GM23338 (cell line): Measurements from ENCODE around the gene CEND1. TPM values are rescaled to one million over a fixed set of nuclear protein-coding genes. Genes with fewer than 3 reads are reported as not detected.
A peak's percentile ranks its signal among the peaks of the same experiment; 100 is the strongest.

Source experiments
- ATAC-seq: fragments of 200-7000 bp; cut with Tn5 transposase; 3 replicates; pipeline ENCODE4 v1.9.1; 2020
- DNase-seq: peaks from one replicate; pipeline ENCODE4 v3.0.0-alpha.2; 2015; ENCODE audit warnings: low spot score
- H2AFZ ChIP-seq: fragments of 200-600 bp; sonication (generic); 2 replicates; pipeline ENCODE4 v1.8.0; 2016; ENCODE audit warnings: antibody characterized with exemption, mild to moderate bottlenecking, moderate library complexity
- H3F3A ChIP-seq: fragments of 200-600 bp; sonication (generic); replicated peaks from 2 replicates; pipeline ENCODE4 v1.8.0; 2017; ENCODE audit warnings: antibody characterized with exemption, mixed run types, low read depth
- H3K27ac ChIP-seq: fragments of 200-600 bp; sonication (generic); 2 replicates; pipeline ENCODE4 v1.6.1; 2016; ENCODE audit warnings: low read depth
- H3K27me3 ChIP-seq: fragments of 200-600 bp; sonication (generic); 2 replicates; pipeline ENCODE4 v1.8.0; 2016; ENCODE audit warnings: mild to moderate bottlenecking, mixed run types, moderate library complexity; ENCODE audit not compliant: insufficient read depth
- H3K36me3 ChIP-seq: fragments of 200-600 bp; sonication (generic); 2 replicates; pipeline ENCODE4 v1.8.0; 2016; ENCODE audit warnings: mild to moderate bottlenecking; ENCODE audit not compliant: insufficient read depth
- H3K4me1 ChIP-seq: fragments of 200-600 bp; sonication (generic); 2 replicates; pipeline ENCODE4 v1.8.0; 2016; ENCODE audit warnings: mild to moderate bottlenecking, moderate library complexity; ENCODE audit not compliant: insufficient read depth
- H3K4me2 ChIP-seq: fragments of 200-600 bp; sonication (generic); 2 replicates; pipeline ENCODE4 v1.7.1; 2017; ENCODE audit warnings: mixed run types
- H3K4me3 ChIP-seq: fragments of 200-600 bp; sonication (generic); 2 replicates; pipeline ENCODE4 v1.6.1; 2016; ENCODE audit warnings: mixed run types
- H3K79me2 ChIP-seq: fragments of 200-600 bp; sonication (generic); replicated peaks from 2 replicates; pipeline ENCODE4 v1.8.0; 2017; ENCODE audit warnings: mild to moderate bottlenecking; ENCODE audit not compliant: insufficient read depth
- H3K9me2 ChIP-seq: fragments of 200-600 bp; sonication (generic); 2 replicates; pipeline ENCODE4 v1.8.0; 2017; ENCODE audit not compliant: insufficient read depth
- H4K20me1 ChIP-seq: fragments of 200-600 bp; sonication (generic); replicated peaks from 2 replicates; pipeline ENCODE4 v1.8.0; 2017; ENCODE audit warnings: mild to moderate bottlenecking; ENCODE audit not compliant: insufficient read depth
- H3K27ac Mint-ChIP-seq: 2 replicates; pipeline ENCODE4 v1.8.0; 2020; ENCODE audit warnings: inconsistent platforms, mild to moderate bottlenecking, moderate library complexity, mixed read lengths
- H3K27me3 Mint-ChIP-seq: 3 replicates; pipeline ENCODE4 v1.8.0; 2022; ENCODE audit warnings: low read depth, mild to moderate bottlenecking, moderate library complexity, mixed read lengths, inconsistent platforms; ENCODE audit not compliant: insufficient read depth, poor library complexity
- H3K36me3 Mint-ChIP-seq: 3 replicates; pipeline ENCODE4 v1.8.0; 2021; ENCODE audit warnings: low read depth, mild to moderate bottlenecking, inconsistent platforms, moderate library complexity, mixed read lengths
- H3K4me1 Mint-ChIP-seq: 3 replicates; pipeline ENCODE4 v1.8.0; 2020; ENCODE audit warnings: mild to moderate bottlenecking, inconsistent platforms, mixed read lengths
- H3K4me3 Mint-ChIP-seq: 3 replicates; pipeline ENCODE4 v1.8.0; 2021; ENCODE audit warnings: moderate library complexity, mild to moderate bottlenecking, inconsistent platforms, mixed read lengths
- H3K9me3 Mint-ChIP-seq: 3 replicates; pipeline ENCODE4 v1.8.0; 2020; ENCODE audit warnings: moderate library complexity, mild to moderate bottlenecking, inconsistent platforms, mixed read lengths
- CREB1 ChIP-seq: fragments of 250-450 bp; sonication (Bioruptor Pico); IDR thresholded peaks from 2 replicates; pipeline ENCODE4 v1.5.0; 2020; ENCODE audit warnings: low read depth, mild to moderate bottlenecking, moderate library complexity
- ETS1 ChIP-seq: IDR thresholded peaks from 2 replicates; pipeline ENCODE4 v1.6.1; 2016; ENCODE audit warnings: antibody characterized with exemption
- EZH2 ChIP-seq: fragments of 200-600 bp; sonication (generic); IDR thresholded peaks from one replicate; pipeline ENCODE4 v1.8.0; 2017; ENCODE audit warnings: antibody characterized with exemption, mild to moderate bottlenecking, low read depth; ENCODE audit not compliant: unreplicated experiment
- EZH2phosphoT487 ChIP-seq: fragments of 200-600 bp; sonication (generic); IDR thresholded peaks from one replicate; pipeline ENCODE4 v1.8.1; 2018; ENCODE audit warnings: antibody characterized with exemption; ENCODE audit not compliant: unreplicated experiment
- JUNB ChIP-seq: IDR thresholded peaks from one replicate; pipeline ENCODE4 v1.6.1; 2016; ENCODE audit warnings: antibody characterized with exemption; ENCODE audit not compliant: unreplicated experiment
- POLR2AphosphoS5 ChIP-seq: IDR thresholded peaks from 2 replicates; pipeline ENCODE4 v1.6.1; 2016; ENCODE audit warnings: antibody characterized with exemption, low read depth
- STAT1 ChIP-seq: IDR thresholded peaks from one replicate; pipeline ENCODE4 v1.6.1; 2016; ENCODE audit warnings: antibody characterized with exemption; ENCODE audit not compliant: unreplicated experiment
- ZNF462 ChIP-seq: fragments of 250-450 bp; sonication (Bioruptor Pico); IDR thresholded peaks from 2 replicates; pipeline ENCODE4 v1.5.0; 2020; ENCODE audit warnings: mild to moderate bottlenecking, moderate library complexity
- polyA plus RNA-seq: library from polyadenylated mRNA; unstranded; fragments of >200 nt; fragmentation: Nextera tagmentation; extraction: Ambion mirVana; gene quantifications from 2 replicates; pipeline ENCODE4 v1.2.1, GENCODE V29; 2016
- total RNA-seq: library from RNA; depleted of rRNA; stranded (reverse); fragments of >200 nt; shearing (Covaris generic); gene quantifications from 2 replicates; pipeline ENCODE4 v1.2.3, GENCODE V29; 2014

Gene CEND1
- total and polyA plus RNA-seq, 2 experiments from 2014 or later: 4.8 to 5.5 TPM

- H3K79me2 ChIP-seq: 0 out of 2 replicates have a peak, but pooled peaks cover 5% of the 10 kb centered on the region
- Mint-ChIP-seq H3K4me1 (peaks cover 26% of the 10 kb centered on the region), H3K27me3 (peaks cover 41% of the 10 kb centered on the region), H3K9me3 (no peaks in the 10 kb centered on the region), H3K36me3 (peaks cover 20% of the 10 kb centered on the region; the same call in 2 of the 3 replicates), H3K4me3 (peak overlapping the region; percentile 73; the same call in 2 of the 3 replicates), H3K27ac (no peak overlapping the region)
- peaks cover 23% of the 10 kb centered on the region for H3F3A ChIP-seq
- H3K4me3 ChIP-seq: peak overlapping the region; percentile 89; the same call in 1 of the 2 replicates
- ATAC-seq (no peak), DNase-seq (no peak)
- H2AFZ ChIP-seq: no peak overlapping the region
- H3K4me2 ChIP-seq: peak overlapping the region; percentile 93
- H3K27me3 ChIP-seq: peaks cover 22% of the 10 kb centered on the region
- no peak overlapping the region for H3K27ac ChIP-seq
- H3K36me3 ChIP-seq: peaks cover 3% of the 10 kb centered on the region; the same call in 1 of the 2 replicates
- TF ChIP-seq CREB1 (CRISPR knock-in tag) (no peak), POLR2AphosphoS5 (peak; percentile 27; the same call in 1 of the 2 replicates)
- peaks cover 14% of the 10 kb centered on the region for H3K4me1 ChIP-seq
- peaks cover 16% of the 10 kb centered on the region; the same call in 1 of the 2 replicates for H4K20me1 ChIP-seq
- H3K9me2 ChIP-seq: no peaks in the 10 kb centered on the region
Measured at GRCh38 chr11:834371-835316, 44.8 kb upstream of the CEND1 start.

GRCh38 chr11:833849-834311, 44.0 kb upstream of the CEND1 start:
- Histone ChIP-seq H3K4me2 (peak overlapping the region; percentile 93), H3K79me2 (0 out of 2 replicates have a peak, but pooled peaks cover 5% of the 10 kb centered on the region), H3K36me3 (no peaks in the 10 kb centered on the region), H3K4me1 (peaks cover 22% of the 10 kb centered on the region), H2AFZ (no peak overlapping the region), H3K27ac (no peak overlapping the region), H4K20me1 (peaks cover 14% of the 10 kb centered on the region; the same call in 1 of the 2 replicates), H3F3A (peaks cover 24% of the 10 kb centered on the region; the same call in 1 of the 2 replicates), H3K27me3 (peaks cover 27% of the 10 kb centered on the region), H3K4me3 (peak overlapping the region; percentile 89), H3K9me2 (no peaks in the 10 kb centered on the region)
- H3K27me3 Mint-ChIP-seq: peaks cover 44% of the 10 kb centered on the region
- no peaks in the 10 kb centered on the region for H3K9me3 Mint-ChIP-seq
- peaks cover 13% of the 10 kb centered on the region; the same call in 2 of the 3 replicates for H3K36me3 Mint-ChIP-seq
- ATAC-seq: no peak
- DNase-seq: peak; percentile 62
- peak overlapping the region; percentile 73 for H3K4me3 Mint-ChIP-seq
- no peak overlapping the region for H3K27ac Mint-ChIP-seq
- H3K4me1 Mint-ChIP-seq: peaks cover 33% of the 10 kb centered on the region
- TF ChIP-seq STAT1: no peak
- TF ChIP-seq EZH2: no peak
- TF ChIP-seq ETS1: no peak
- no peak for TF ChIP-seq EZH2phosphoT487
- no peak; the same call in 1 of the 2 replicates for TF ChIP-seq POLR2AphosphoS5
- no peak for TF ChIP-seq JUNB
- no peak for TF ChIP-seq ZNF462 (CRISPR knock-in tag)
